Progenitor cell of endocrine pancreas (in vitro differentiated cells): ENCODE measurements around the gene SPACDR. TPM values are rescaled to one million over a fixed set of nuclear protein-coding genes. Genes with fewer than 3 reads are reported as not detected.
A peak's percentile ranks its signal among the peaks of the same experiment; 100 is the strongest.

Experiments
- DNase-seq: peaks from one replicate; pipeline ENCODE4 v3.0.0; 2021; ENCODE audit warnings: low spot score; ENCODE audit not compliant: unreplicated experiment
- H3K27ac Mint-ChIP-seq: 2 replicates; pipeline ENCODE4 v1.8.0; 2021; ENCODE audit warnings: mild to moderate bottlenecking, moderate library complexity, mixed read lengths
- H3K27me3 Mint-ChIP-seq: 2 replicates; pipeline ENCODE4 v1.8.0; 2021; ENCODE audit warnings: mixed read lengths
- H3K36me3 Mint-ChIP-seq: 2 replicates; pipeline ENCODE4 v1.8.0; 2022; ENCODE audit warnings: mixed read lengths; ENCODE audit not compliant: insufficient read depth
- H3K4me1 Mint-ChIP-seq: 2 replicates; pipeline ENCODE4 v1.8.0; 2021; ENCODE audit warnings: low read depth, mixed read lengths
- H3K4me3 Mint-ChIP-seq: 2 replicates; pipeline ENCODE4 v1.8.0; 2021; ENCODE audit warnings: low read depth, mild to moderate bottlenecking, moderate library complexity, mixed read lengths
- H3K9me3 Mint-ChIP-seq: 2 replicates; pipeline ENCODE4 v1.8.0; 2021; ENCODE audit warnings: low read depth, mixed read lengths
- CTCF ChIP-seq: fragments of 200-600 bp; sonication (generic); IDR thresholded peaks from one replicate; pipeline ENCODE4 v1.5.0; 2021; ENCODE audit warnings: antibody characterized with exemption, mild to moderate bottlenecking; ENCODE audit not compliant: unreplicated experiment
- total RNA-seq: library from RNA; stranded (reverse); gene quantifications from 2 replicates; pipeline ENCODE4 v1.2.1, GENCODE V29; 2021

Gene SPACDR
- total RNA-seq, 1 donor from 2014 or later = 0.67 TPM

- no peaks in the 10 kb centered on the region for H3K36me3 Mint-ChIP-seq
- H3K9me3 Mint-ChIP-seq = no peaks in the 10 kb centered on the region
- no peak for TF ChIP-seq CTCF
- peaks cover 16% of the 10 kb centered on the region for H3K4me1 Mint-ChIP-seq
- DNase-seq = no peak
- H3K27me3 Mint-ChIP-seq = no peaks in the 10 kb centered on the region
- H3K27ac Mint-ChIP-seq = peak overlapping the region; percentile 16
- H3K4me3 Mint-ChIP-seq = no peak overlapping the region
Observed at GRCh38 chr7:100486753-100487446, 22.8 kb upstream of the SPACDR start.

- Mint-ChIP-seq H3K4me1 (peaks cover 16% of the 10 kb centered on the region), H3K27me3 (no peaks in the 10 kb centered on the region), H3K27ac (no peak overlapping the region), H3K36me3 (no peaks in the 10 kb centered on the region), H3K4me3 (no peak overlapping the region), H3K9me3 (no peaks in the 10 kb centered on the region)
- TF ChIP-seq CTCF = no peak
- no peak for DNase-seq
Observed at GRCh38 chr7:100486111-100486636, 22.1 kb upstream of the SPACDR start.

GRCh38 chr7:100485471-100485876 lies 21.4 kb upstream of the SPACDR start:
- no peak overlapping the region for H3K27ac Mint-ChIP-seq
- no peak for TF ChIP-seq CTCF
- no peaks in the 10 kb centered on the region for H3K36me3 Mint-ChIP-seq
- no peaks in the 10 kb centered on the region for H3K27me3 Mint-ChIP-seq
- peaks cover 16% of the 10 kb centered on the region for H3K4me1 Mint-ChIP-seq
- H3K9me3 Mint-ChIP-seq = no peaks in the 10 kb centered on the region
- no peak for DNase-seq
- peak overlapping the region; percentile 48 for H3K4me3 Mint-ChIP-seq

- no peaks in the 10 kb centered on the region for H3K36me3 Mint-ChIP-seq
- H3K9me3 Mint-ChIP-seq = no peaks in the 10 kb centered on the region
- peaks cover 15% of the 10 kb centered on the region for H3K4me1 Mint-ChIP-seq
- DNase-seq = no peak
- H3K27me3 Mint-ChIP-seq = no peaks in the 10 kb centered on the region
- TF ChIP-seq CTCF = no peak
- peak overlapping the region; percentile 62 for H3K4me3 Mint-ChIP-seq
- no peak overlapping the region for H3K27ac Mint-ChIP-seq
Observed at GRCh38 chr7:100484673-100485045, 20.6 kb upstream of the SPACDR start.

GRCh38 chr7:100483722-100484672 lies 19.9 kb upstream of the SPACDR start, which contains the start of gene NYAP1:
Gene NYAP1 (plus strand): TSS chr7:100483927. CDS start chr7:100485312, 1,385 bp downstream.
- peaks cover 16% of the 10 kb centered on the region for H3K4me1 Mint-ChIP-seq
- H3K27ac Mint-ChIP-seq = peak within 1 kb of the TSS; percentile 62
- H3K4me3 Mint-ChIP-seq = peak within 1 kb of the TSS; percentile 78
- H3K27me3 Mint-ChIP-seq = no peaks in the 10 kb centered on the region
- H3K36me3 Mint-ChIP-seq = no peaks in the 10 kb centered on the region
- DNase-seq = no peak
- TF ChIP-seq CTCF = no peak
- no peaks in the 10 kb centered on the region for H3K9me3 Mint-ChIP-seq
